H1 (cell line): ENCODE data around the gene ALG2. TPM values are rescaled to one million over a fixed set of nuclear protein-coding genes. Genes with fewer than 3 reads are reported as not detected.

Source experiments
- FOSL1 ChIP-seq: IDR thresholded peaks from 2 replicates; pipeline ENCODE4 v1.6.1; 2011; ENCODE audit warnings: mild to moderate bottlenecking, low read depth, low read length, moderate library complexity; ENCODE audit not compliant: insufficient read depth
- TAF1 ChIP-seq: IDR thresholded peaks from 2 replicates; pipeline ENCODE4 v1.6.1; 2011; ENCODE audit warnings: mild to moderate bottlenecking, low read depth, low read length
- polyA plus RNA-seq, 7 experiments: library from polyadenylated mRNA; depleted of rRNA in 3 of 7; stranded (reverse) in 5 of 7; unstranded in 2 of 7; fragments of >200 nt in 5 of 7; fragments of 200-250 nt in 2 of 7; gene quantifications; 1 replicate in 5 of 7; 2 replicates in 1 of 7; 4 replicates in 1 of 7; pipeline versions ENCODE4 v1.2.1 to v1.2.3, GENCODE V29; 2011 to 2013; ENCODE audit warnings: missing spikeins in 2 of 7, mixed read lengths in 2 of 7
- total RNA-seq: library from RNA; stranded (reverse); fragmentation: NEBNext Ultra II Directional; extraction: Animal tissue kit (Norgen Biotek cat#: 25700); gene quantifications from 2 replicates; pipeline ENCODE4 v1.2.1, GENCODE V29; 2021

ALG2 gene
- total and polyA plus RNA-seq, 2 of the 8 experiments (the other 6 are each of a cell fraction or from before 2014, with no cell fraction given) = 27.1 to 30.7 TPM

DNA sequence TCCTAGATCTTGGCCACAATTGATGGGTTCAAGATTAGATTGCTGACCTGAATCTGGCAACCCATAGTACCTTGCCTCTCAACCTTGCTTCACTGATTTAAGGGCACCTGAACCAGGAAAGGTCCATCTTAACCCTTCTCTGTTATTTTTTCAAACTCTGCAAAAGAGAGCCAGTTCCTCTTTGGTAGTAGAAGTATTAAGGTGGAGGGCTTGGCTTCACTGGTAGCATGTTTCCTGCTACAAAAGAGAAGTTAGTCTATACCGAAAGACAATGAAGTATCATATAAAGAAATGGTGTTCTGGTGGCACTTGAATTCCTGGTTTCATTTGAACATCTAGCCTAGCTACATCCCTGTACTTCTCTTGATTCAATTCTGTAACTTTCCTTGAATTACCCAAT lies 8.5 kb downstream of the ALG2 start (continued):
- TF ChIP-seq FOSL1 (no peak), TAF1 (no peak)
